CD4-positive, alpha-beta T cell treated with Interferon gamma for 1 hour (primary cell): ENCODE measurements around the gene TGFBR3L.
"Not testable (repeated sequence)": the region's sequence is repeated elsewhere in the genome, so short reads cannot be mapped to it uniquely, and the experiment has no call there.

Source experiments
- DNase-seq: peaks from one replicate; pipeline ENCODE4 v3.0.0-alpha.2; 2020

Gene TGFBR3L

DNA sequence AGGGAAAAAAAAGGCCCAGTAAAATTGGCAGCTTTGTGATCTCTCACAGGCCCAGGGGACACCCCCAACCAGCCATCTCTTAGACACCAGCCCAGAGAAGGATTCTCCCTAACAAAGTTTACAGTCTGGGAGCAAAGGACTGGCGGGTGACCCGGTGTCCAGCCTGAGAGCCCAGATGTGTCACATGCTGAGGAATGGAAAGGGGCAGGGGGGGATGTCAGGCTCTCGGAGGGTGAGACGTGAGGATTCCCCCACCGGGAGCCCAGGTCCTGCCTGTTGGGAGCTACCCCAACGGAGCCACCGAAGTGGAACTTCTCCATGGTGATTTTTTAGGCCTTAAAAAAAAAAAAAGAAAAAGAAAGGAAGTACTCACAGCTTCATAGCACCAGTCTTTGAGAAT is 16.1 kb downstream of the TGFBR3L start:
- no peak for DNase-seq

DNA sequence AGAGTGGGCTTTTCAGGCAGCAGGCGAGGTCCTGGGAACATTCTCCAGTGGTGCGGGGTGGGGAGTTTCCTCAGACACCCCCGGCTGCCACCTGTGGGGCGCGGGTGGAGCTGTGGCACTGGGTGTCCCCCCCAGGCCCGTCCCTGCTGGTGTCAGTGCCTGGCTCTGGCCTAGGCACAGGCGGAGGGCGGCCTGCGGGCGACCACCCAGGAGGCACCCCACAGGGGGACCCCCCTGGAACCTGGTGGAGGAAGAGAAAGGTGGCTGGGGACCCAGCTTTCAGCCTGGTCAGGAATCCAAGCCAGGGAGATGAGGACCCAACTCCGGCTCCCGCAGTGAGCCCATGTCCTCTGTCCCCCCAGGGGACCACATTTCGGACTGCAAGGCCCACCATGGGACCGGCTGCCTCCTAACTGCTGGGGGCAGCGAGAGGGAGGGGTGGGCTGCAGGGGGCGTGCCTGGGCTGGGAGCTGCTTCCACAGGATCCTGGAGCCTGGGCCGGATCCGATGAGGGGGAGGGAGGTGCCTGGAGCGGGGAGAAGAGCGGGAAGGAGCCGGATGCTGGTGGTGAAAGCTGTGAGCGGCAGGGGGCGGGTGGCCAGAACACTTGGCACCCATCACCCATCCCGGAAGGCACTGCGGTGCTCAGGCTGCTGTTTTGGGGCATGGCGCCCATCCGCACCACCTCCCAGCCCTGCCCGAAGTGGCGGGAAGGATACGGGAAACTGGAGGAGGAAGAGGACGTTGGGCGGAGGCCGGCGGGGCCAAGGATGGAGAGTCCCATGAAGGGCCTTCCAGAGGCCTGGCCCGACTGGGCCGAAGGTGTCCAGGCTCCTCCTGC is 16.8 kb downstream of the TGFBR3L start:
- DNase-seq, result no peak

GRCh38 chr19:7932276-7932929 is 17.8 kb downstream of the TGFBR3L start:
- no peak for DNase-seq

- DNase-seq, result no peak
Observed at GRCh38 chr19:7932930-7933300, 18.3 kb downstream of the TGFBR3L start.

DNA sequence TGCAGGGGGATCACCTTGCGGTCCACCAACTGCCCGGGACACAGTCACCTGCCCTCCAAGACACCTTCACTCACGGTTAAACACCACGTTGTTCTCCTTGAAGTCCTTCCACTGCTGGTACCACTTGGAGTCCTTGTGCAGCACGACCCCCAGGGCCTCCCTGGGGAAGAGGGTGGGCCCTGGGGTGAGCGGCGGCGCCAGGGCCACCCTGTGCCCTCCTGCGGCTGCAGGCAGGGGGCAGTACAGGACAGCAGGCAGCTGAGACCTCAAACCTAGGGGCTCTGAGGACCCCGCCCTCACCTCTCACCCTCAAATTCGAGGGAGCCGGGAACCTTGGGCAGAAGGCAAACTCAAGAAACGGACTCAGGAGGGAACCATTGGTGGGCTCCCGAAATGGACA is 18.8 kb downstream of the TGFBR3L start:
- DNase-seq, result no peak

DNA sequence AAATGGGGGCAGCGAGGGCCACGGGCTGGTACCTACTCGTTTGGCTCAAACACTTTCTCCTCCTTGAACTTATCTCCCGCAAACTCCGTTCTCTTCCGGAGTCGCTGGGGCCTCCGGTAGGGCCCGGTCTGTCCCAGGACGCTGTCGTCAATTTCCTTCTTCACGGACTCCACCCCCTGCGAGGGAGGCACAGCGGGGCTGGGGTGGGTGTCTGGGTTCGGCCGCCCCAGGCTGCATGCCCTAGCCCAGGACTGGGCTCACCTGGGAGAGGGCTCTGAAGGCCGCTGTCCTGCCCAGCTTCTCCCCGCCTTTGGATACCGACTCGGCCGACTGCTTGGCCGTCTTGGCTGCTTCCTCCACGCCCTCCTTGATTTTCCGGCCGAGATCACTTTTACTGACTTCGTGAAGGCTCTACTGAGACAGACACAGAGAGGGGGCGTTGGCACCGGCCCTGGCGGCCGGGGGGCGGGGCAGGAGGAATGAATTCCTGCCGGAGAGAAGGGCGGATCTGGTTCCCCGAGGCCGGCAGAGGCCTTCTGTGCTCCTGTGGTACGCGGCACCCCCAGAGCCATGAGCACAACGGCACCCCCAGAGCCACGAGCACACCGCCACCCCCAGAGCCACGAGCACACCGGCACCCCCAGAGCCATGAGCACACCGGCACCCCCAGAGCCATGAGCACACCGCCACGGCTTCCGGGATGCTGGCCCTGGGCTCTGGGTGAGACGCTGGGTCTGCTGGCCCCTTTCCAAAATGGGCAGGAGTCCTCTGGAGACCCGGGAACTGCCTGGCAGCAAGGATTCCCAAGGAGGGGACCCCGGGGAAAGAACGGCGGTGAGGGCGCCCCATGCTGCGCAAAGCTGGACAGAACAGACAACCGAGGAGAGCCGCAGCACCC is 19.4 kb downstream of the TGFBR3L start:
- no peak for DNase-seq

DNA sequence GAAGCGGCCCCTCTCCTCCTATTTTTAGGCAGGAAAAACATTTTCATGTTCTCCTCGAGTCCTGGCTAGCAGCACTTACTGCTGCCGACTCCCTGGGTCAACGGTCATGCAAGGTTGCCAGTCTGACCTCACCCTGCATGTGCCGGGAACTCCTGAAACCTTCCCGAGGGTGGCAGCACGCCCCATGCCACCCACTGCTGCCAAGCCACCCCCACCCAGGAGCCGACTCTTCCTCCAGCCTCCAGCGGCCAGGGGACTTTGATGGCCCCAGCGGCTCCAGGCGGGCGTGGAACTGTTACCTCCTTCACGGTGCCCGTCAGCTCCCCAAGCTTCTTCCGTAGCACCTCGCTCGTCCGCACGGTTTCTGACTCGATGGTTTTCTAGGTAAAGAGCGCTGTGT is 20.1 kb downstream of the TGFBR3L start:
- DNase-seq, result no peak

GRCh38 chr19:7940841-7941240 is 26.2 kb downstream of the TGFBR3L start:
- DNase-seq, result no peak

DNA sequence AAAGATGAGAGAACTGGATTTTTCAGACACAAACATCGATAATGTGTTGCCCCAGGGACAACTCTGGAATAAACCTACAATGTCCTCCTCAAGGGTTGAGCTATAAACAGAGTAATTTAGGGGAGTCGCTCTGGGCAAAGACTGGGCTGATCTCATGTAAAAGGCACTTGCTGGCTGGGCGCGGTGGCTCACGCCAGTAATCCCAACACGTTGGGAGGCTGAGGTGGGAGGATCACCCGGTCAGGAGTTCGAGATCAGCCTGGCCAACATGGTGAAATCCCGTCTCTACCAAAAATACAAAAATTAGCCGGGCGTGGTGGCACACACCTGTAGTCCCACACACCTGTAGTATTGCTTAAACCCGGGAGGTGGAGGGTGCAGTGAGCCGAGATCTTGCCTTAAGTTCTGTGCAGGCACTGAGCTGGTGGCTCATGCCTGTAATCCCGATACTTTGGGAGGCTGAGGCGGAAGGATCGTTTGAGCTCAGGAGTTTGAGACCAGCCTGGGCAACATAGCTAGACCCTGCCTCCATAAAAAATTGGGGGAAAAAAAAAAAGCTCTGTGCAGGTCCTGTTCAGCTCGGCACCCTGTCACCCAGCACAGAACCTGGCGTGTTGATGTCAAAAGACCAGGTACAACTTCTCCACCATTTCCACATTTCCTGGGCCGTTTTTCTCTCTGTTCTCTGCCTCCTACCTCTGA is 27.4 kb downstream of the TGFBR3L start:
- no peak for DNase-seq

GRCh38 chr19:7942981-7943443 is 28.4 kb downstream of the TGFBR3L start:
- DNase-seq, result peak; percentile 16

DNA sequence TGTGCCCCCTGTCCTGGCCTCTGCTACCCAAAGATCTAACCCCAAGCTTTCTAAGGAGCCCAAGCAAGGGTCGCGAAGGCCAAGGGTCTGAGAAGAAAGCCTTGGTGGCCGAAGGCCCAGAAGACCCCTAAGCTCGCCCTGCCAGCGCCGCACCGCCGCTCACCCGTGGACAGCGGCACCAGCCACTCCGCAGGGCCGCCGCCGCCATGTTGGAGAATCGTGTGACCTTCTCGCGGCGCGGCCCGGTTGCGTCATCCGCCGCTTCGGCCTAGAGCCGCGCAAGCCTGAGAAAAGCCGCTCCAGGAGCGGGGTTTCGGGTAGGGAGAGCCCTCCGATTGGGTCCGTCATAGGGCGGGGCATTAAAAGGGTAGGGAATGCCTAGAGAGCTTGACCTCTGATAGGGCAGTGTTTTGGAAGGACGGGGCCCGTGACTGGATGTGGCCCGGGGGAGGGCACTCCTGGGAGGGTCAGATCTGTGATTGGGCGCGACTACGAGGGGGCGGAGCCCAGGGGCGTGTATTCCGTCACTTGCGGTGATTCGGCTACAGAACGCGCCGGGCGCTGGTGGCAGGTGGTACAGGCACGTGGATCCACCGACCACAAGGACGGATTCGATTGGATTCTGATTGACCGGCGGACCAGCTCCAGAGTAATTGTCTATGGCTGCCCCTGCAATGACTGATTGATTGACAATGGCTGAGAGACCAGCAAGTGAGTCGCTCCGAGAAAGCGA is 29.0 kb downstream of the TGFBR3L start, which contains the start of gene TIMM44:
Gene TIMM44, minus strand, starts transcription at position 223 of the 733 bp plus-strand sequence. Its CDS starts 15 bp downstream, at position 208.
- DNase-seq, result peak; percentile 99

- peak; percentile 84 for DNase-seq
Observed at GRCh38 chr19:7944177-7944761, 29.6 kb downstream of the TGFBR3L start.

GRCh38 chr19:7947939-7948338 is 33.3 kb downstream of the TGFBR3L start:
- no peak for DNase-seq

DNA sequence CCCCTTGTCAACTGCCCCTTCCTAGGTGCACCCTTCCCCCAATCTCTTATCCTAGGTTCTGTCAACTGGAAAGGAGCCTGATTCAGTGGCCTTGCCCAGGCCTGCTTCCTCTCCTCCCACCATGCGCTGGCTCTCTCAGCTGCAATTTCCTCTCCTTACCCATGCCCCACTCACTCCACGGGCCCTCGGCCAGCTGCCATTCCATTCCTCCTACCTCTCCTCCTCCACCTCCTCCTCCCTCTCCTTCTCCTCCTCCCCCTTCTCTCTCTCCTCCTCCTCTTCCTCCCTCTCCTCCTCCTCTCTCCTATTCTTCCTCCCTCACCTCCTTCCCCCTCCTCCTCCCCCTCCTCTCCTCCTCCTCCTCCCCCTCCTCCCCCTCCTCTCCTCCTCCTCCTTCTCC is 38.4 kb downstream of the TGFBR3L start:
- no peak for DNase-seq

- no peak for DNase-seq
Observed at GRCh38 chr19:7953576-7953975, 38.9 kb downstream of the TGFBR3L start.

DNA sequence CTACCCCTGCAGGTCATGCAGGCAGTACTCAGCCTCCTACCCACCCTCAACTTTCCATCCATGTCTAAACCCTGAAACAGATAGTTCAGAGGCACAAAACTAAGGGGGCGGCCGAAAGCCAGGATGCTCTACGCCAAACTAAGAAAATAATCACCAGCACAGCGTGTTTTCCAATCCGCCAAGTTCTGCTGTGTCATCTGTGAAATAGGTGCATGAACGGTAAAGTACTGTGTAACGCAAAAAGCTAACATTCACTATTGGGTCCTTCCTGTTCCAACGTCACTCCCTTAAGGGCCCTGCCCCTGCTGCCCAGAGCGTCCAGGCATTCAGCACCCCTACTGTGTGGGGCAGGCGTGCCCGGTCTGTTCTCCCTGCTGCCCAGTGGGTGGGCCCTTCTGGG is 41.1 kb downstream of the TGFBR3L start:
- no peak for DNase-seq

DNA sequence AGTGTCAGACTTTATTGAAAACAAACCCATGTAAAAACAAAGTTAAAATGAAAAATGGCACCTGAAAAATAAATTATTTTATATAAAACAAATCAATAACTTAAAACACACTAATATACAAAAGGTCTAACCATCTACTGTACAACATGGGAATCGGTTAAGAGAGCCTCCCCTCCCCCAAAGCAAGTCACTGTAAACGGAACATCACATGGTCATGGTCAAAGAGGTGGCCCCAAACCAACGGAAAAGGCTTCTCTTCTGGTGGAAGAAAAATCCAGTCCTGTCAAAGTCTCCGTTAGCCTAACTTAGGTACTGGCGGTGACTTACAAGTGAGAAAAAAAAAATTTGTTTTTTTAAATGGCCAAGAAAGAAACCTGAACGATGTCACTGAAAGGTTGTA is 44.6 kb downstream of the TGFBR3L start:
- DNase-seq, result no peak

DNA sequence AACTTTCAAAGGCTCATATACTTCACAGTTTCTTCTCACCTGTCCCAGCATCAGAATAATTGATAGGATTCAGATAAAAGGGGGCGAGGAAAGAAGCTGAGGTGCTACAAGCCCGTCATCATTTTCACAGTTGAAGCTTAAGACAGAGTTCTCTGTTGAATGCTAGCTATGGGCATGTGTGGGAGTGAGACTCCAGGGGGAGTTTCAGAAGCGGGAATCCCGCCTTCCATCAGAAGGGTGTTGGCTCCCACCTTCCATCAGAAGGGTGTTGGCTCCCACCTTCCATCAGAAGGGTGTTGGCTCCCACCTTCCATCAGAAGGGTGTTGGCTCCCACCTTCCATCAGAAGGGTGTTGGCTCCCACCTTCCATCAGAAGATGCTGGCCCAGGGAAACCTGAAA is 46.5 kb downstream of the TGFBR3L start:
- not testable (repeated sequence) for DNase-seq

GRCh38 chr19:7961920-7962626 is 47.4 kb downstream of the TGFBR3L start:
- no peak for DNase-seq

DNA sequence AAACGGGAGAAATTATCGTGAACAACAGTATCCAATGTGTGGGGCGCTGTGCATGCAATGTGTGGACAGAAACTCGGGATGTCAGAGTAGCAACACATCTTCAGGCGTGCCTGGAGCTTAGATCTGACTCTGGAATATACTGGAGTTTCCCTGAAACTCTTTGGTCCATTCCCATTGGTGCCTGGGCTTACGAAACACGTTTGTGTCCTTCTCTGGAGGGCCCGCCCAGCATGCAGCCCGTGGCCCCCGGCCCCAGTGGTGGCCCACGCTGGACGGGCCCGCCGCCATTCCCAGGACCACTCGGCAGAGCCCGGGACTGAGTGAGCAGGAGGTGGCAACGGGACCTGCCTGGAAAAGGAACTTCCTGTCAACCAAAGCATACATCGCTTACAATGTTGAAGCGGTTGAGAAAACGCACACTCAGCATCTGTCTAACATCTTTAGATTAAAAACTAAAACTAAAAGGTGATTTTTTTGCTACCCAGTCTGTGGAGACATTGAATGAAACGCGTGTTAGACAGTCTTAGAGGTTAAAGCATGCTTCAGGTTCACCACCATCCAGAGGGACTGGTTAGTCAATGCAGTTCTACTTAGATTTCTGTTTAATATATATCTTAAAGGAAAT is 48.1 kb downstream of the TGFBR3L start:
- no peak for DNase-seq
